Measurements from ENCODE around the gene RIOK2. TPM values are rescaled to one million over a fixed set of nuclear protein-coding genes. Genes with fewer than 3 reads are reported as not detected.

The RIOK2 gene
- polyA plus RNA-seq, 3 donors: 4.8 to 16.4 (median 12.7) TPM

- Histone ChIP-seq H2AFZ (ENCODE audit: insufficient read depth, low read depth, low read length, poor library complexity, severe bottlenecking) (no peak overlapping the region), H3K4me1 (ENCODE audit: control insufficient read depth in 1 of 2, insufficient read depth in 2 of 2, low read length in 2 of 2) (no peaks in the 10 kb centered on the region), H3K4me2 (replicated peaks; ENCODE audit: extremely low read depth, low read length, poor library complexity, severe bottlenecking) (no peak overlapping the region), H3K9me3 (replicated peaks in 1 of 2; ENCODE audit: control insufficient read depth in 1 of 2, insufficient read depth in 1 of 2, low read length in 2 of 2) (no peaks in the 10 kb centered on the region), H3K36me3 (replicated peaks in 1 of 2; ENCODE audit: control insufficient read depth in 1 of 2, insufficient read depth in 2 of 2, low read length in 2 of 2) (no peaks in the 10 kb centered on the region), H3K4me3 (replicated peaks in 1 of 3; ENCODE audit: low read depth in 2 of 3, low read length in 3 of 3) (no peak overlapping the region), H3K27me3 (ENCODE audit: control insufficient read depth in 2 of 2, insufficient read depth in 2 of 2, low read length in 2 of 2) (no peaks in the 10 kb centered on the region), H3K27ac (ENCODE audit: low read depth in 1 of 2, low read length in 2 of 2) (no peak overlapping the region), H3K79me2 (ENCODE audit: insufficient read depth, low read length) (no peaks in the 10 kb centered on the region), H4K20me1 (ENCODE audit: insufficient read depth, low read length) (no peaks in the 10 kb centered on the region), H3K9ac (ENCODE audit: insufficient read depth, low read length, poor library complexity, severe bottlenecking) (no peak overlapping the region)
- no CpG with 5 or more reads among the region's 4 CpGs for WGBS (ENCODE audit: insufficient coverage)
- DNase-seq: no peak
- Mint-ChIP-seq H3K4me1 (peaks cover 19% of the 10 kb centered on the region), H3K36me3 (no peaks in the 10 kb centered on the region), H3K27me3 (ENCODE audit: low read depth in 3 of 3) (no peaks in the 10 kb centered on the region), H3K27ac (no peak overlapping the region), H3K9me3 (no peaks in the 10 kb centered on the region), H3K4me3 (no peak overlapping the region)
- intact Hi-C loops (cut with micrococcal nuclease): no loop called here
- TF ChIP-seq, protein P1, sequence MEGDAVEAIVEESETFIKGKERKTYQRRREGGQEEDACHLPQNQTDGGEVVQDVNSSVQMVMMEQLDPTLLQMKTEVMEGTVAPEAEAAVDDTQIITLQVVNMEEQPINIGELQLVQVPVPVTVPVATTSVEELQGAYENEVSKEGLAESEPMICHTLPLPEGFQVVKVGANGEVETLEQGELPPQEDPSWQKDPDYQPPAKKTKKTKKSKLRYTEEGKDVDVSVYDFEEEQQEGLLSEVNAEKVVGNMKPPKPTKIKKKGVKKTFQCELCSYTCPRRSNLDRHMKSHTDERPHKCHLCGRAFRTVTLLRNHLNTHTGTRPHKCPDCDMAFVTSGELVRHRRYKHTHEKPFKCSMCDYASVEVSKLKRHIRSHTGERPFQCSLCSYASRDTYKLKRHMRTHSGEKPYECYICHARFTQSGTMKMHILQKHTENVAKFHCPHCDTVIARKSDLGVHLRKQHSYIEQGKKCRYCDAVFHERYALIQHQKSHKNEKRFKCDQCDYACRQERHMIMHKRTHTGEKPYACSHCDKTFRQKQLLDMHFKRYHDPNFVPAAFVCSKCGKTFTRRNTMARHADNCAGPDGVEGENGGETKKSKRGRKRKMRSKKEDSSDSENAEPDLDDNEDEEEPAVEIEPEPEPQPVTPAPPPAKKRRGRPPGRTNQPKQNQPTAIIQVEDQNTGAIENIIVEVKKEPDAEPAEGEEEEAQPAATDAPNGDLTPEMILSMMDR (IDR thresholded peaks at IDR 0.05): no peak
These were observed 46.6 kb downstream of the RIOK2 start for GRCh38 chr5:97136475-97136874.

DNA sequence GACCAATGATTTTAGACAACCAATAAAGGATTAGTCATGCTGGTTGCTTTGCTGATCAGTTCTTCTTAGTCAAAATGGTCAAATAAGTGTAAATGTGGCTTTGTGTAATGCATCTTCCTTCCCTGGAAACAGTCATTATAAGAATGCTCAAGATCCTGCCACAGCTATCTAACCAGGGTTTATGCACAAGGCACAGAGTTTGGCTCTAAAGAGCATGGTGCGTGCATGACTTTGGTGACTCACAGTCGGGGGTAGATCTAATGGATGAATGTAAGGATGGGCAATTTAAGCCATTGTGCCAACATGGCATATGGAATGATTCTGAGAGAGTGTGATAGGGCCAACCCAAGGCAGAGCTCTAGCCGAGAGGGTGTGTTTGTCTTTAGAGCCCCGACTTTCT lies 47.2 kb downstream of the RIOK2 start:
- no peak for DNase-seq
- H3K4me2 ChIP-seq (replicated peaks; ENCODE audit: extremely low read depth, low read length, poor library complexity, severe bottlenecking): no peak overlapping the region
- TF ChIP-seq, protein P1 (IDR thresholded peaks at IDR 0.05): no peak
- H3K27me3 Mint-ChIP-seq (ENCODE audit: low read depth in 3 of 3): peaks cover 0 to 2% (median 0%) of the 10 kb centered on the region in 3 donors
- no peak overlapping the region for H3K4me3 ChIP-seq (replicated peaks in 1 of 3; ENCODE audit: low read depth in 2 of 3, low read length in 3 of 3)
- no peaks in the 10 kb centered on the region for H3K4me1 ChIP-seq (ENCODE audit: control insufficient read depth in 1 of 2, insufficient read depth in 2 of 2, low read length in 2 of 2)
- no peaks in the 10 kb centered on the region for H3K9me3 ChIP-seq (replicated peaks in 1 of 2; ENCODE audit: control insufficient read depth in 1 of 2, insufficient read depth in 1 of 2, low read length in 2 of 2)
- no peak overlapping the region for H3K27ac Mint-ChIP-seq
- no peak overlapping the region for H2AFZ ChIP-seq (ENCODE audit: insufficient read depth, low read depth, low read length, poor library complexity, severe bottlenecking)
- no peaks in the 10 kb centered on the region for H3K36me3 ChIP-seq (replicated peaks in 1 of 2; ENCODE audit: control insufficient read depth in 1 of 2, insufficient read depth in 2 of 2, low read length in 2 of 2)
- peaks cover 19% of the 10 kb centered on the region for H3K4me1 Mint-ChIP-seq
- no peaks in the 10 kb centered on the region for H4K20me1 ChIP-seq (ENCODE audit: insufficient read depth, low read length)
- no peaks in the 10 kb centered on the region for H3K27me3 ChIP-seq (ENCODE audit: control insufficient read depth in 2 of 2, insufficient read depth in 2 of 2, low read length in 2 of 2)
- no peaks in the 10 kb centered on the region for H3K79me2 ChIP-seq (ENCODE audit: insufficient read depth, low read length)
- no peaks in the 10 kb centered on the region for H3K9me3 Mint-ChIP-seq
- no peak overlapping the region for H3K27ac ChIP-seq (ENCODE audit: low read depth in 1 of 2, low read length in 2 of 2)
- WGBS (ENCODE audit: insufficient coverage): 100% methylated on average over 3 of the region's 4 CpGs
- peaks cover 0 to 2% of the 10 kb centered on the region in 2 donors for H3K36me3 Mint-ChIP-seq
- H3K9ac ChIP-seq (ENCODE audit: insufficient read depth, low read length, poor library complexity, severe bottlenecking): no peak overlapping the region
- H3K4me3 Mint-ChIP-seq: no peak overlapping the region
- intact Hi-C loops (cut with micrococcal nuclease): no loop called here

Data from CD14-positive monocyte (primary cell).